Measurements from ENCODE around the gene TANGO2.

DNA sequence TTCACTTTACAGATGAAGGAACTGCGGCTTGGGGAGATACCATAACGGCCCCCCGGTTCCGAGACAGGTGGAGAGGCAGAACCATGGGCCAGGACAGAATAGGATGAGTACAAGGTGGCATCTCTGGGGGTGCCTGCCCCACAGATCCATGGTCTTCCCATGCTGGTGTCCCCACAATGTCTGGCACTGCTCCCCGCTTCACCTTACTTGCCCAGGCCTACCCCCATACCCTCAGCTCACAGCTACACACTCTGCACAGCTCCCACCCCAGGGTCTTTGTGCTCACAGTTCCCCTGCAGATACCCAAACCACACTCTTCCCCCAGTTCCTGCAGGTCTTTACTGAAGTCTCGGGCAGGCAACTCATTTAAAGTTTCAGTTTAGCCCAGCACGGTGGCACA is 47.7 kb downstream of the TANGO2 start:
- TF ChIP-seq, protein P1, sequence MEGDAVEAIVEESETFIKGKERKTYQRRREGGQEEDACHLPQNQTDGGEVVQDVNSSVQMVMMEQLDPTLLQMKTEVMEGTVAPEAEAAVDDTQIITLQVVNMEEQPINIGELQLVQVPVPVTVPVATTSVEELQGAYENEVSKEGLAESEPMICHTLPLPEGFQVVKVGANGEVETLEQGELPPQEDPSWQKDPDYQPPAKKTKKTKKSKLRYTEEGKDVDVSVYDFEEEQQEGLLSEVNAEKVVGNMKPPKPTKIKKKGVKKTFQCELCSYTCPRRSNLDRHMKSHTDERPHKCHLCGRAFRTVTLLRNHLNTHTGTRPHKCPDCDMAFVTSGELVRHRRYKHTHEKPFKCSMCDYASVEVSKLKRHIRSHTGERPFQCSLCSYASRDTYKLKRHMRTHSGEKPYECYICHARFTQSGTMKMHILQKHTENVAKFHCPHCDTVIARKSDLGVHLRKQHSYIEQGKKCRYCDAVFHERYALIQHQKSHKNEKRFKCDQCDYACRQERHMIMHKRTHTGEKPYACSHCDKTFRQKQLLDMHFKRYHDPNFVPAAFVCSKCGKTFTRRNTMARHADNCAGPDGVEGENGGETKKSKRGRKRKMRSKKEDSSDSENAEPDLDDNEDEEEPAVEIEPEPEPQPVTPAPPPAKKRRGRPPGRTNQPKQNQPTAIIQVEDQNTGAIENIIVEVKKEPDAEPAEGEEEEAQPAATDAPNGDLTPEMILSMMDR (IDR thresholded peaks at IDR 0.05; ENCODE audit: low read depth, low read length) = no peak
- no peak for TF ChIP-seq POLR2A (IDR thresholded peaks at IDR 0.05; ENCODE audit: extremely low read depth, insufficient read length)

All from NB4 (cell line).